Left renal pelvis (tissue), 4 donors: ENCODE measurements around the gene KLF12. TPM values are rescaled to one million over a fixed set of nuclear protein-coding genes. Genes with fewer than 3 reads are reported as not detected.
A peak's percentile ranks its signal among the peaks of the same experiment; 100 is the strongest.

Experiments
- DNase-seq, 4 donors: peaks; one replicate each; pipeline ENCODE4 v3.0.0-alpha.2; 2013; ENCODE audit warnings: low read depth in 4 of 4, low spot score in 3 of 4
- polyA plus RNA-seq, 4 donors: library from polyadenylated mRNA; unstranded; fragments of 120-200 nt; gene quantifications; one replicate each; pipeline ENCODE4 v1.2.1, GENCODE V29; 2013; ENCODE audit not compliant: insufficient read length in 4 of 4

KLF12 gene
- polyA plus RNA-seq = 10 to 100 TPM; 24.0 to 48.6 (median 30.6) TPM

DNA sequence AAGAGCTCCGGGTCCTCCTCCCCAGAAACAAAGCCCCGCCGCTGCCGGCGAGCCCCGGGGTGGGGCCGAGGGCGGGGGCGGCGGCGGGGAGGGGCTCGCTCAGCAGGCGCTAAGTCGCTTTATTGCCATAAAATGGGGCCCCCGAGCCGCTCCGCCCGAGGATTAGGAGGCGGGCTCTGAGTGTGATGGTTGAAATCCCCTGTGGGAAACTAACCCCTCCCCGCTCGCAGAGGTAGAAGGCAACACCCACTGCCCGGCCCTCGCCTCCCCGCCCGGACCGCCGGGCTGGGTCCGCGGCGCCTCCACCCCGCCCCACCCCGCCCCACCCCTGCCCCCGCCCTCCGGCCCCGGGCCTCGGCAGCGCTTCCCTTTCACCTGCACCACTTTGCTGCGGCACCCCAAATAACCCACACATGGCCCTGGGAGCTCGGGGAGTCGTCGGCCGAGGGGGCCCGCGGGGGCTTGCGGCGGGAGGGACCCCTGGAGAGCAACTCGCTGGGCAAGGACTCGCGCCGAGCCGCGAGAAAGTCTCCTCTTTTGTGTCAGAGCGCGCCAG, at the start of gene KLF12:
Gene KLF12, minus strand, starts transcription at position 184 of the 556 bp plus-strand sequence.
- peak in 3 of 4 donors; percentile 81 to 84 (median 83) for DNase-seq

DNA sequence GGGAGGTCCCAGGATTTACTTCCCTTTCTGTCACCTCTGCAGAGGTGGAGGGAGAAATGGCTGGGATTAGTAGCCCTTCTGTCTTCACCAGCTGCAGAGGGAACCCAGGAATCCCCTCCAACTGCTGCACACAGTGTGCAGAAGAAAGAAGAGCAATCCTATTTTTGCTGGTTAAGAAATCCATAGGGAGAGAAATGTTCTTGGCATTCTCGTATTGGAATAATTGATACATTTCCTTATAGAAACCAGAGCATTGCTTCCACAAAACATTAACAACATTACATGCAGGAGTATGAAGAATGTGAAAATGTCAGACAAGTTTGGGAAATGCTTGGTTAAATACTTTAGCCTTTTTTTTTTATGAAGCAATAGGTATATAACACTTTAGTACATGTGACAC, 48.3 kb upstream of the KLF12 start:
- DNase-seq = no peak

DNA sequence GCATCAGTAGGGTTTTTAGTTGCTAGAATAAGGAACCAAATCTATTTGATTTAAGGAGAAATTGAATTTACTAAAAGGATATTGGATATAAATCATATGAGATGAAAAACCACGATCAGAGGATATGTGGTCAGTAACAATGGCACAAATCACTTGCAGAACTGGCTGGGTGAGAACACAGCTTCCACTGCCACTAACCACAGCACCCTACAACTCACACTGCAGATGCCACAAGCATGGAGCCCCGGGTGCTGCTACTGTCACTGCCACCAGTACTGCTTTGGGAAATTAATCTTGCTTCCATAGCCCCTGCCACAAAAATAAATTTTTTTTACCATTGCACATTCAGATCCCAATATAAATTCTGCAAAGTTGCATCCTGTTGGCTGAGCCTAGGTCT, 40.6 kb upstream of the KLF12 start:
- DNase-seq = no peak

DNA sequence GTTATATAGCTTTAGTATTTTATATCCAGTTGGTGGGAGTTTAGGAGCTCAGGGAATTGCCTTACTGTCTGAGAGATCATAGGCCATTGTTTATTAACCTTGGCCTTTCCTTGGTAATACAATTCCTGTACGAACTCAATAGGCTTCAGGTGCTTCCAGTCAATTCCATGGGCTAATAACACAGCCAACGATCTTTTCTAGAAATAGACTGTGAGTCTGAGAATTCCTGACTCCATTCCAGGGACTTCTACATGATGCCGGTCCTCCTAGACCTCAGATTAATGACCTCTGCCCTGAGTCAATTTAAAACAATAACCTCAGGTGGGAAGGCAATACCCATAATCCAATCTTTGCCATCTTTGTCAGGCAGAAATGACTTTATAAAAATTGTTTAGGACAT, 39.6 kb upstream of the KLF12 start:
- no peak for DNase-seq

DNA sequence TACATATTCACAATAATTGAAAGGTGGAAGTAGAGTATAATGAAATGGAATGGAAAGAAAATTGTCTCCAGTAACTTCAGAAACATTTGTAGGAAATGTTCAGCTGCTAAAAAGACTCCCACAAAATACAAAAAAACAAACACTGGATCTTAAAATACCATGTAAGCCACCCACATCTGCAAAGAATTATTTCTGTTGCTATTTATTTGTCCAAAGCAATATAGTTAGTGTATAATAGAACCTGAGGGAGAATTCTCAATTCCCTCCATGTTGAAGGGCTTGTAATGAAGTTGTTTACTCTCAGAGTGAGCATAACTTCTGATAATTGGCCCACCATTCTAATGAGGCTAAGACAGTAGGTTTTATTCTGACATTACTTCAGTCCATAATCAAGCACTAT, 37.4 kb upstream of the KLF12 start:
- no peak for DNase-seq

DNA sequence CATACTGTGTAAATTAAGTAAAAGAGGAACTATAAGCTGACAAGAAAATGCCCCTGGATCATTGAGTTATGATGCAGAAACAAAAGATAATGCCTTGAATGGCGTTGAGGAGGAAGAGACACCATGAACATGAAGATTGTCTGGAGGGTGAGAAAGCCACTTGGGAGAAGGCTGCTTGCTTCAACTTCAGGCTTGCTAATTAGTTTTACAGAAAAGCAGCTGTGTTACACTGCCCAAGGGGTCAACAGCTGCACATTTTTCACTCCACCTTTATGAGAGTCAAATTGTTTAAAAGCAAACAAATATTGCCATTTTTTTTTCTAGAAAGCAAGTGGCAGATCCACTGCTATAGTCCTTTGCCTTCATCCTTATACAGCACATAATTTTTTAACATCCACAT, 35.5 kb upstream of the KLF12 start:
- no peak for DNase-seq

DNA sequence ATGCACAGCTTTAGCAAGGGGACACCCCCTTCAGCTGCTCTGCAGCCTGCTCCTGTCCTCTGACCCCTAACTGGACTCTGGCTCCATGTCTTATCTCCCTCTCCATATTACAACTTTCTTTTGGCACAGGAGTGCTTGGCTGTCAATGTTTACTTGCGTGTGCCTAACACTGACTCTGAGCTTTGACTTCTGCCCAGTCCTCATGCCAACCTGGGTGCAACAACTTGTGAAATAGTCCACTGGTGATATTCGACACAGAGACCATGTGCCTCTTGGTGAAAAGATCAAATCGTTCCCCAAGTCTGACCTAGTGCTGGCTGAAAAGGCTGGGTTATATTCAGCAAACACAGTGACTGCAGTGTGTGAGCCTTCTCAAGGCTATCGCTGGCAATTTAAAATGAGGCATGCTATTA, 34.1 kb upstream of the KLF12 start:
- DNase-seq = no peak

DNA sequence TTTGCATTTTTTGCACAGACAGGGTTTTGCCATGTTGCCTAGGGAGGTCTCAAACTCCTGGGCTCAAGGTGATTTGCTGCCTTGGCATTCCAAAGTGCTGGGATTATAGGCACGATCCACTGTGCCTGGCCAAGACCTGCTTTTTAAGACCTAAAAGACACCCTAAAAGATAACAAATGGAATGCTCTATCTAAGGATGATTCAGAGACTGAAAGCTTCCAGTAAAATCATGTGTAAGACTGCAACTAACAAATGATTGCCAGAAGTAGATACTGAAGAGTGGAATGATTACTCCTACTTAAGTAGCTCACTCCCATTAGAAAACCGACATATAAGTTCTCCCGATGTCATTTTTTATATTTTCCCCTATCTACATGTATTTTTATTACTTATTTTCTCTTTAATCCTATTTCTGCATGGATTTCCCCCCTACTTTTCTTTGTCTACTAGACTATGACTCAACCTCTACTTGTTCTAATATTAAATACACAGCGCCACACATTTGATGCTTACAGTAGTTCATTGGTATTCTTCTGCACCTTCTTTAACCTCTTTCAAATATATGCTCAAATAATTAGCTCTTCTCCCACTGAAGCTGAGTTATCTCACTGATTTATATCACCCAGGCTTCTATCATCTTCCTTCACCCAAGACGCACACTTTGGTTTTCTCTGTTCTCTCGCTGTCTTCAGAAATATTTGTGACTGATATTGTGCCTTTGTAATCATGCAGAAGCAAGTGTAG, 32.2 kb upstream of the KLF12 start:
- no peak for DNase-seq

DNA sequence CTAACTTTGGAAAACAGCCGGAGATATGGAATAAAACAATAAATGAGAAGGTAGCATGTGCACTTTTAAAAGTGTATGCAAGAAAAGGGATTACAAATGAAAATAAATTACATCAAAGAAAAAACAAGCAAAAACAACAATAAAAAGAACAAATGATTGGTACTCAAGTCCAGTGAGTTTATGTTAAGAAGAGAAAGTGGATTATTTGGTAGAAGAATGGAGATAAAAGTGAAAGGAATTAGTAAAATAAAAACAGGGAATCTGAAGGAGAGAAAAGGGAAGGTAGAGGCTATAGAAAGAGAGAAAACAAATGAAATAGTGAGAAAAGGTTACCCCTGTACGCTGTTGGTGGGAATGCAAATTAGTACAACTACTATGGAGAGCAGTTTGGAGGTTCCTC, 28.6 kb upstream of the KLF12 start:
- DNase-seq = no peak

DNA sequence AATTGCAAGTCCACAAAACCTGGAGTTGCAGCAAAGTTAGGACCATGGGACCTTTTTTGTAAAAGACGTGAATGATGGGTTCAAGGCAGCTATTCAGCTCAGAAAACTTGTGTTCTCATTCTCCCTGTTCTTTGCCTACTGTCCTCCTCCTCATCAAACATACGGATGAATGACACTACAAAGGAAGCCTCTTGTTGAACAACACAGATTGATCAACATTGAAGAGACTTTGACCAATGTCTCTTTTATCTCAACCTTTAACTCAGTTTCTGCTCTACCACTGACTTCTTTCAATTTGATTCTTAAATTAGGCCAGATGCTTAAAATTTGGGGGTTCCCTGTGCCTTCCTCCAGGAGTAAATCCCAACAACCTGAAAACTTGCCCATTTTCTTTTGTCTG, 27.9 kb upstream of the KLF12 start:
- DNase-seq = no peak

DNA sequence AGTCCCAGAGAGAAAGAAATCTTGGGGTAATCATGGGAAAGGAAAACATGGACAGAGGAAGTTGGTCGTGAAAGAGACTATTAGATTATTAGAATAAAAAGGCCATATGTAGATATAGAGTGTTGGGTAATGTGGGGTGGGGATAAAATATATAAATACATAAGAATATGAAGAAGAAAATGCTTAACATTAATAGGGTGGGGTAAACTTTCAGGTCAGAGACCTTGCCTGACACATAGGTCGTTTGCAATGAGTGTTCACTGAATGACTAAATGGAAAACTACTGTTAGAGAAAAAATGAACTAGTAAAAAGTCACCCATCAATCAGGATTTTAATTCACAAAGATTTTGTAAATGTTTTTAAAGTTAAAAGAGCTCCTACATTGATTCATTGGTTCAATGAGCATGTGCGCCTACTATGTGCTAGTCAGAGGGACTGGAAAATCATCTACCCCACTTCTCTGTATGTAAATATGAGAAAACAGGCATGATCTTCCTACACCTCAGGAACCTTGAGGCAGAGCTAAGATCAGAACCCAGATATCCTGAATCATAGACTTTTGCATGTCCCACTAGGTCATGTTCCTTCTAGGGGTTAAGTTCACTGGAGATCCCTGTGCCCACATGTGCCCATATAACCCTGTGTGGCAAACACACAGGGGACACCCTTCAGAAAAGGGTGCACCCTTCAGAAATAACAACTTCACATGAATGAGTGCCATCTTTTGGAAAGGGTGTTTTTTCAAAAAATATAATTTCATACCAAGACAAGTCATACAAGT, 24.6 kb upstream of the KLF12 start:
- DNase-seq = no peak

DNA sequence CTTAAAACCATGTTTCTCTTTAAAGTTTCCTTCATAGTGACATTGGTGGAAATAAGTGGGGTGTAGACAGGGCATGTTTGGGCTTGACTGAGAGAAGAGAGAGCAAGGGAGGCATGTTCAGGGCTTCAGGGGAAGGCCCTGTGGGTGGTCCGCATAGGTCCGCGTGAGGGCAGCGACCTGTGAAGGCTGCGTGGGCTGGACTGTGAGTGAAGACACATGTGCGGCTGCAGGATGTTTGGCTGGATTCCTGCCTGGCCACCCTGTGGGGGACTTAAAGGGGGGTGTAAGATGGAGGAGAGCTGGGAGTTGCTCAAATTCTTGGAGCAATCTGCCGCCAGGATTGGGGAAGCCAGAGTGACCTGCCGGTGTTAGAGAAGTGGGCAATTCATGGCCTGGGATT, 23.8 kb upstream of the KLF12 start:
- peak in 2 of 4 donors; percentile 33 to 39 for DNase-seq

DNA sequence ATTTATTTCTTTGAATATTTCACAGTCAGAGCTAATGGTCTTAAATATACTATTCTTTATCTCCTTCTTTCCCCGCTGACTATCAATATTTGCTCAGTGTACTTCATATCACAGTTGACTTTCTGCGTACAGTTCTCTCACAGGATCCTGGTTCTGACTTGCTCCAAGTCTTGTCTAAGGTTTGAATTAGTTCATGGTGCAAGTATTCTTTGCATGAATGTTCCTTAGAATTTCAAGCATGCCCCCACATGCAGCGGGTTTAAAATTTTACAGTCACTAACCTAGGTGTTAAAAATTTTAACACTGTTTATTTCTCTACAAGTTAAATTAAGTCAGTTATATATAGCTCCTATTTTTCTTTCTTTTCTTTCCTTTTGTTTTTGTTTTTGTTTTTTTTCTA, 20.8 kb upstream of the KLF12 start:
- DNase-seq = no peak

DNA sequence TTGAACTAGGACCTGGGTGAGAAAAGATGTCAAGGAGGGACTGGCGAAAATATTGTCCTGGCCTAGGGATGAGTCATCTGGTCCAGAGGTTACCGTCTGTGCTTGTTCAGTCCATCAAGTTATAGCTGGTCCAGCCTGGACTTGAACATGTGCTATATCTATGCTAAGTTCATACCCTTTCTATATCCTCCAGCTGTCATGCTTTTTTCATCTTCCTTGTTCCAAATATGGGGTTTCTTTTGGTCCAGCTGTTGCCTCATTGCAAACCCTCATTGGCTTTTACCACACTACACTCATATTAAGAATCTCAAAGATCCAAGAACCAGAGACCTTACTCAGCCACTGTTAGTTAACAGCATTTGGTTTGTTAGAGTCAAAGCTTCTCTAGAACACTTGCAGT, 19.1 kb upstream of the KLF12 start:
- DNase-seq = no peak

DNA sequence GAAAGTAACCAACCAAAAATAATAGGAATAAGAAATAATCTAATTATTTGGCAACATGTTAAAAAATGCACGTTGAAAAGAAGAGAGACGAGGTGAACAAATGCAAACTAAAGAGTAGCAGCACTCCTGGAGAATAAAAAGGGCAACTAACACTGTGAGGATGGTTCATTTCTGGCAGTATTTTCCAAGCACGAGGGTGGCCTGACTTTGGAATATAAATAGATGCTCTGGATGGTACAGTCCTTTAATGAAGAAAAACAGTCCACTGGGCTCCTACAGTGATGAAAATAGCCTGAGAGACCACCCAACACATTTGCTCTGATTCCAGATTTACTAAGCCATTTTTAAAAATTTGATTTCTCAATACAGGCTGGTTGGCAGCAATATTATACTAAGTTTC, 17.7 kb upstream of the KLF12 start:
- no peak for DNase-seq

DNA sequence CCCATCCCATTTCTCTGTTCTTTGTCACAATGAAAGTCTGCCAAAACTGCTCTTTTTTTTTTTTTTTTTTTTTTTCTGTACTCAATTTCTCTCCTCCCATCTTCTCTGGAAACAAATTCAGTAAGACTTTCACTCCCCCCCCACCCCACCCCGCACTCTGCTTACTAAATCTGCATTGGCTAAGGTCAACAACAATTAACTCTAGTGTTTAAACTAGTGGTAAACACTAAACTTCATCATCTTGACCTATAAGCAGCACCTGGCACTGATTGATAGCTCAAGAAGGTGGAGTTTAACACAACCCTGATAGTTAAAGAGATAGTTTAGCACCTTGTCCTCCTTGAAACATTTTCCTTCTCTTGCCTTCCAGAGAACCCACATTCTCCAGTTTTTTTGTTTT, 14.1 kb upstream of the KLF12 start:
- no peak for DNase-seq

DNA sequence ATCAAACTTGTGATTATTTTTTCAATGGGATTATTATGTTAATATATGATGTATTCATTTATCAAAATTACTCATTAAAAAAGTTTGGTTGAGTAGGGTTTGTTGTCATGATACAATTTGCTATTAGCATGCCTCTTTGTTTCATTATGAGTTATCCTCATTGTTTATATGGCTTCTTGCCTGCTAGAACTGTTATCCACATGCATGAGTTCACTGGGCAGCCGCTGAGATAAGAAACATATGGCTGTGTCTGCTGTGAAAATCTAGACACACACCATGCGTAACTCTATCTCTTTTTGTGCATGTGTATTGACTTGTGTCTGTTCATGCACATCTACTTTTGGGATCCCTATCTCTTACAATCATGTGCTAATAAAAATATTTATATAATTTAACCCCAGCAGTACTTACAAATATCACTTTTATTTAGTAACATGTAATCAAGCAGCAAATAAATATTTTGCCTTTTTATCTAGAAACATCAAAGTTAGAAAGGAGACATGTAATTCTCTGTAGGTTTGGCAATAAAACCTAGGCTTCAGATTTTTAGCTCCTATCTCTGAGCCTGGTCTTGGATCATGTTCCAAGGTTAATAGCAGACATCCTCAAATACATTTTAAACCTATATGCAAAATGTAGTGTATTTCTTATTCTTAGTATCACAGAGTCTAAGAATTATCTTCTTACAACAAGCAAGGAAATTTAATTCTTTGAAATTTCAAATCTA, 11.2 kb upstream of the KLF12 start:
- no peak for DNase-seq

DNA sequence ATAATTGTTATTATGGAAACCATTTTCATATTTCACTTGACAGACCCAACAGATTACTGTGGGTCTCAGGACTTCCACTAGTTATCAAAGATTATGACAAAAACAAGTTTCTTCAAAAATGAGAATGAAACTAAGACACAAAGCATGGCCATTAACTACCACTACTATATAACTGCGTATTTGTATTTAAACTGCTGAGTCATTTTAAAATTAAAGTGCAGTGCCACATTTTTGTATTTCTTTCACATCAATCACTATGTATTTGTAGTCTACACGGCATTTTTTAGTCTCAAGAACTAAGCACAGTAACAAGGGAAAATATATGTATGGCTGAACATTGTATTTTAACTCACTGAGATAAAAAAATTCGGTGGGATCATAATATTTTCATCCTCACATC, 10.1 kb upstream of the KLF12 start:
- no peak for DNase-seq

DNA sequence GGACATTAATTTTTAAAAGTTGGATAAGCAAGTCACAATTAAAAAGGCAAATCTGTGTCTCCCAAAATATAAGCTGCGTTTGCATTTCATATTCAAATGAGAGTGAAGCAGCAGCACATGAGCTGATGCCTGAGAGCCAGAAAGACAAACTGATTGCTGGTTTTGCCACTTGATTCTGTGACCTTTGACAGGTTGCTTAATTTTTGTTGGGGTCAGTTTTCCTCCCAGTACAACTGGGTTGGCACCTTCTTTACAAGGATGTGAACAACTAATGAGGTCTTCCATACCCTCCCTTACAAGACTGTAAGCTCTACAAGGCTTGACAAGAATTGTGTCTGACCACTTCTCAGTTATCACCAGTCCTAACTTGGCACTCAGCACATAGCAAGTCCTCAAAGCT, 8.1 kb upstream of the KLF12 start:
- no peak for DNase-seq

DNA sequence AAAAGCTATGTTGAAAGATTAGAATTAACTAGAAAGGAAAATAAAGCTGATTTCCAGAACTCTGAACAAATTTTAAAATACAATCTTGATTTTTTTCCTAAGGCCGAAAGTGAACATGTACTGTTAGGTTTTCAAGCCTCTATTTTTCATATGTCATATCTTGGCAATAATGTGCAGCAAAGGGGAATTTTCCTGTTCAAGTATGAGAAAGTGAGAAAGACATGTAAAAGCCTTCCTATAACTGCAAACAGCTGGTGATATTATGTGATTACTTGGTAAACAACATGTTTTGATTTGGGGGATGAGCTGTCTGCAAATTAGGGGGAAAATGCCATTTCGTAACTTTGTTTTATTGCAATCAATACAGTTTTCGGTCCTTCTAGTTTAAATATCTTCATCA, 4.0 kb upstream of the KLF12 start:
- DNase-seq = no peak

DNA sequence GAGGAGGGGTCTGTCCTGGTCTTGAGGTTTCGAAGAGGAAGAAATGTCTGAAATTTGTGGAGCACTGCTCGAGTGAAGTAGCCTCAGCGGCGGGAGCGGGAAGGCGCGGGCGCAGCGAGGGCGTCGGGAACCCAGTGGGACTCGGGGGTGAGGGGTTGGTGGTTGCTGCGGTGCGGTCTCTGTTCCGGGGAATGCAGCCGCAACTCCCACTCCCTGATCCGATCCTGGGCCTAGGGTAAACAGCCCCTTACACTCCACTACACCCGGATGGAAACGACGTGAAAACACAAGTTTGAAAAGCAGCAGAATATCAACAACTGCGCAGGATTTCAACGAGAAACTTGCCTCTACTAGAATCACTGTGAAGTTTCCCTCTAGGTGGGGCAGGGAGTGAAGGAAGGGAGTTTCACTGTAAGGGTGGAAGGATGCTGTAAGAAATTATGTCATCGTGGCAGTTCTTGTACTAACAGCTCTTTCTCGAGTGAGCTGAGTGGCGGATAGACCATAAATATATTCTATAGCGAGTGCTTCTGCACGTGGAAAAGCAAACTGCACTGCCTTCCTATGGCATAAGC, 2.0 kb upstream of the KLF12 start:
- DNase-seq = no peak
